Measurements from ENCODE around the gene MTHFD2.

MTHFD2 gene

DNA sequence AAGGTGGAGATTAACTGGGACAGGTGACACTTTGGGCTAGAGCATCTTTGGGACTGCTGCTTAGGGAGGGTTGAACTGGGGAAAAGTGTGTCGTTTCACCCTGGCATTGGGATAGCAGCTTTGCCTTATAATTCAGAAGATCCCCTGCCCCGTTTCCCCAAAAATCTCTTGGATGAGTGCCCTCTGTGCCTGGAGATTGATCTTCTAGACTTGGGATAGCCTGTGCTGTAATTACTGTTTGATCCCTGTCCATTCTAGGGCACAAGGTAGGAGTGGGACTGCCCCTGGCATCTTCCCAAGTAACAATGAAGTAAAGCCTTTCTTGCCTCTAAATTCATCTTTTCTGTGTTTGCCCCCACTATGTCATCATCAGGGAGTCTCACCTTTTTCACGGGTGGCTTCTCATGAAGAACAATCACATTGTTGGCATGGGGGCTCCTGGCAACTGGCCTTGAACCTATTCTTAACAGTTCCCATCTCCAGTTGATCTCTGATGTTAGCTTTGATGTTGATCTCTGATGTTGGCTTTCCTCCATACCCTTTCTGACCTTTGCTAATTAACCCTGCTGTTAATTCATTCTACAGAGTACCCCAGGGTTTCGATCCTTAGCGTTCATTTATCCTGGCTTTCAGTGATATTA, 21.6 kb downstream of the MTHFD2 start:
- in situ Hi-C loops (cut with HindIII; ENCODE audit: low pct_ligation_motif_present, low sequenced_read_pairs), result no loop called here
- no peak for DNase-seq

DNA sequence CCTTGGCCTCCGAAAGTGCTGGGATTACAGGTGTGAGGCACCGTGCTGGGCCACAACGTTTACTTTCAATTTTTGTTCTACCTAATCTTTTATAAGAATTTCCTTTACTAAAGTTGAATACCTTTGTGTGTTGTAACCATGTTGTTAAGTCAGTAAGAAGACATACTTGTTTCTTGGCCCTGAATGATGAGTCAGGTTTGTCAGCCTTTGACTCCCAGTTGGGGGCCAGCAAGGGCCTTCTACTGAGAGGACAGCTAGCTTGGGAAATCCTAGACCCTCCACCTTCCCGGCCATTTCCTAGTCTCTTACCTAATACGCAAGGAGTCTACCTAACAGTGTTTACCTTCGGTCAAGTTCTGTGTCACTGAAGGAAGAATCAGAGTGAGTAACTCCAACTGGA, 22.7 kb downstream of the MTHFD2 start:
- TF ChIP-seq, protein P1, sequence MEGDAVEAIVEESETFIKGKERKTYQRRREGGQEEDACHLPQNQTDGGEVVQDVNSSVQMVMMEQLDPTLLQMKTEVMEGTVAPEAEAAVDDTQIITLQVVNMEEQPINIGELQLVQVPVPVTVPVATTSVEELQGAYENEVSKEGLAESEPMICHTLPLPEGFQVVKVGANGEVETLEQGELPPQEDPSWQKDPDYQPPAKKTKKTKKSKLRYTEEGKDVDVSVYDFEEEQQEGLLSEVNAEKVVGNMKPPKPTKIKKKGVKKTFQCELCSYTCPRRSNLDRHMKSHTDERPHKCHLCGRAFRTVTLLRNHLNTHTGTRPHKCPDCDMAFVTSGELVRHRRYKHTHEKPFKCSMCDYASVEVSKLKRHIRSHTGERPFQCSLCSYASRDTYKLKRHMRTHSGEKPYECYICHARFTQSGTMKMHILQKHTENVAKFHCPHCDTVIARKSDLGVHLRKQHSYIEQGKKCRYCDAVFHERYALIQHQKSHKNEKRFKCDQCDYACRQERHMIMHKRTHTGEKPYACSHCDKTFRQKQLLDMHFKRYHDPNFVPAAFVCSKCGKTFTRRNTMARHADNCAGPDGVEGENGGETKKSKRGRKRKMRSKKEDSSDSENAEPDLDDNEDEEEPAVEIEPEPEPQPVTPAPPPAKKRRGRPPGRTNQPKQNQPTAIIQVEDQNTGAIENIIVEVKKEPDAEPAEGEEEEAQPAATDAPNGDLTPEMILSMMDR (IDR thresholded peaks at IDR 0.05; ENCODE audit: low read depth, low read length, missing control alignments), result no peak
- DNase-seq, result no peak
- Histone ChIP-seq H3K27me3 (replicated peaks) (no peaks in the 10 kb centered on the region), H3K36me3 (replicated peaks) (peaks cover 16% of the 10 kb centered on the region), H3K4me3 (ENCODE audit: low read depth, low read length) (no peak overlapping the region), H3K27ac (no peak overlapping the region)
- in situ Hi-C loops (cut with HindIII; ENCODE audit: low pct_ligation_motif_present, low sequenced_read_pairs), result no loop called here

More for the DNA sequence above, 21.6 kb downstream of the MTHFD2 start:
- TF ChIP-seq, protein P1 (IDR thresholded peaks at IDR 0.05; ENCODE audit: low read depth, low read length, missing control alignments), result no peak
- Histone ChIP-seq H3K27ac (no peak overlapping the region), H3K27me3 (replicated peaks) (no peaks in the 10 kb centered on the region), H3K4me3 (ENCODE audit: low read depth, low read length) (no peak overlapping the region), H3K36me3 (replicated peaks) (peaks cover 25% of the 10 kb centered on the region)

DNA sequence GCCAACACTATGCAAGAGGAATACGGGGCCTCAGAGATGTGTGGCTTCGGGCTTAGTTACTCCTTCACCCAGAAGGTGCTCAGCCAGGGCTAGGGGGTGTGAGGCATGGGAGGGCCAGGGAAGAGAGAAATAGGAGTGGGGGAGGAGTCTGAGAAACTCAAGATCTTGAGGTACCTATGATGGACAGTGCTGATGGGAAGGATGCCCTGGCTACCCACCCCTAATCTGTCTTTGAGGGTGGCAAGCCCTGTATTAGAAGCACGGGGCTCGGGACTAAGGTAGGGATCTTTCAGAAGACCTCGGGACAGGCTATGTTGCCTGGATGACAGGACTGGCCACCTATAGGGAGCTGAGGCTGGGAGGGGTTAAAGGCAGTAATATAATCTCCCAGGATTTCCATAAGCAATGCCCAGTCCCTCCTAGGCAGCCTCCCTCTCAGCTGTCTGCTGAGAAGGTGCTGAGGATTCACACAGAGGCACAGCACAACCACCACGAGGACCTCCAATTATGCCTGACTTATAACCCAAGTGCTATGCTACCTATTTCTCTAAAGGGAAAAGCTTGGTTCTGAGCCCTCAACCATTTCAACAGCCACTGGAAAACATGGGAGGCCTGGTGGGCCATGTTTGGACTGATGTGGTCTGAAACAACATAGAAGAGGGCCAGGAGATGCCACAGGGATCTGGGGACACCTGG, 23.3 kb downstream of the MTHFD2 start:
- DNase-seq, result no peak
- peaks cover 13% of the 10 kb centered on the region for H3K36me3 ChIP-seq (replicated peaks)
- no peak overlapping the region for H3K4me3 ChIP-seq (ENCODE audit: low read depth, low read length)
- TF ChIP-seq, protein P1 (IDR thresholded peaks at IDR 0.05; ENCODE audit: low read depth, low read length, missing control alignments), result no peak
- H3K27ac ChIP-seq, result no peak overlapping the region
- in situ Hi-C loops (cut with HindIII; ENCODE audit: low pct_ligation_motif_present, low sequenced_read_pairs), result no loop called here
- H3K27me3 ChIP-seq (replicated peaks), result no peaks in the 10 kb centered on the region

DNA sequence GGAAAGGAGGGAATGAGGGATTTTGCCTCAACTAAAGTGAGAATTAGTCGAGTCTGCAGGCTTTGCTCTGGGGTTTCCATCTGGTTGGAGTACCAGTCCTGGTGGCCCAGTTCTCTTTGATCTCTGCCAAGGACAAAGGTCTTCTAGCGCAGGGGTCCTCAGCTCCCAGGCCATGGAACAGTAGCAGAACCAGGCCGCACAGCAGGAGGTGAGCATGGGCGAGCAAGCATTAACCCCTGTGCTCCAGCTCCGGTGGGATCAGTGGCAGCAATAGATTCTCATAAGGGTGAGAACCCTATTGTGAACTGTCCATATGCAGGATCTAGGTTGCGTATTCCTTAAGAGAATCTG, 23.9 kb downstream of the MTHFD2 start:
- DNase-seq, result no peak
- TF ChIP-seq, protein P1 (IDR thresholded peaks at IDR 0.05; ENCODE audit: low read depth, low read length, missing control alignments), result no peak
- H3K27ac ChIP-seq, result no peak overlapping the region
- in situ Hi-C loops (cut with HindIII; ENCODE audit: low pct_ligation_motif_present, low sequenced_read_pairs), result no loop called here
- H3K27me3 ChIP-seq (replicated peaks), result no peaks in the 10 kb centered on the region
- peaks cover 13% of the 10 kb centered on the region for H3K36me3 ChIP-seq (replicated peaks)
- no peak overlapping the region for H3K4me3 ChIP-seq (ENCODE audit: low read depth, low read length)

DNA sequence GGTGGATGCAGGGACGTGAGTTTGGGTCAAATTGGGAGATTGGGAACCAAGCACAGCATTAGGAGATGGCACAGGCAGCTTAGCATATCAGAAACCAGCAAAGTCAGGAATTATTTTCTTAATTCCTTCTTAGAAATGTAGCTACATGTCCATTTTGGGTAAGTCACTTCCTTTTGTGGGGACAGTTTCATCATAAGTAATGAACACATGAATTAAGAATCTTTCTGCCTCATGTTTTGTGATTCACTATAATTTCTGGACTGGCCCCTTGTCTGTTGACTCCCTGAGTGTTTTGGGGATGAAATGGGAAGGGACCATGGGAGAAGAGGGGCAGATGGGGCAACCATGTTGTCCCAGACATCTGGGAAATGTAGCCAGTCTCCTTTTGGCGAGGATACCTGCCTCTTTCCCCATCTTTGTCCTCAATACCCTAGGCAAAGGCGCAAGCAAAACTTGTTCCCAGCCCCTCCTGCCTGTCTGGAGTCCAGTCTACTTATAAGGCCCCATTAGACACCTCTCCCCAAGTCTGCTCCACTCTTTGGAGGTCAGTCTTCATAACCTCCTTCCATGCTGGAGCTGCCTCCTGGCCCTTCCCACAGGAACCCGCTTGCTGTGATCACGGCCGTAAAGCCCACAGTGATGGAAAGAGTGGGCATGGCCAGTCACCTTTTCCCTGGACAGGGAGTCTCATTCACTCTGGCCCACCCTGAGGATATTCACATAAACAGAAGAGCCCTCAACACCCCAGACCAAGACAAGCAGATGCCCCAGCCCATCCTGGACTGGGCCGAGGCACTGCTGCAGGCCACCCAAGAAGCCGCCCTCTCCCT, 25.7 kb downstream of the MTHFD2 start:
- DNase-seq, result no peak
- in situ Hi-C loops (cut with HindIII; ENCODE audit: low pct_ligation_motif_present, low sequenced_read_pairs), result no loop called here
- Histone ChIP-seq H3K4me3 (ENCODE audit: low read depth, low read length) (no peak overlapping the region), H3K27ac (no peak overlapping the region), H3K36me3 (replicated peaks) (peaks cover 2% of the 10 kb centered on the region), H3K27me3 (replicated peaks) (no peaks in the 10 kb centered on the region)
- TF ChIP-seq, protein P1 (IDR thresholded peaks at IDR 0.05; ENCODE audit: low read depth, low read length, missing control alignments), result no peak
